Trophoblast cell (in vitro differentiated cells and primary cell): ENCODE results near the gene ANO2.

Source experiments
- DNase-seq, 2 donors: peaks; one replicate each; pipeline ENCODE4 v3.0.0-alpha.2; 2016
- H2AFZ ChIP-seq: 2 replicates; pipeline ENCODE4 v1.6.1; 2013; ENCODE audit warnings: low read length, moderate library complexity, mild to moderate bottlenecking; ENCODE audit not compliant: insufficient read depth, poor library complexity
- H2AK5ac ChIP-seq: 2 replicates; pipeline ENCODE4 v1.6.1; 2013; ENCODE audit warnings: mild to moderate bottlenecking, low read length
- H2BK120ac ChIP-seq: 2 replicates; pipeline ENCODE4 v1.6.1; 2013; ENCODE audit warnings: low read length, mild to moderate bottlenecking, moderate library complexity; ENCODE audit not compliant: insufficient read depth, poor library complexity
- H2BK12ac ChIP-seq: 2 replicates; pipeline ENCODE4 v1.6.1; 2013; ENCODE audit warnings: mild to moderate bottlenecking, low read length, moderate library complexity
- H2BK5ac ChIP-seq: 2 replicates; pipeline ENCODE4 v1.6.1; 2013; ENCODE audit warnings: low read length, low read depth, moderate library complexity, mild to moderate bottlenecking; ENCODE audit not compliant: poor library complexity
- H3K14ac ChIP-seq: 2 replicates; pipeline ENCODE4 v1.6.1; 2013; ENCODE audit warnings: mild to moderate bottlenecking, low read length
- H3K18ac ChIP-seq: 2 replicates; pipeline ENCODE4 v1.6.1; 2013; ENCODE audit warnings: mild to moderate bottlenecking, low read length
- H3K23ac ChIP-seq: 2 replicates; pipeline ENCODE4 v1.6.1; 2013; ENCODE audit warnings: low read length
- H3K27ac ChIP-seq: 2 replicates; pipeline ENCODE4 v1.5.1; 2013; ENCODE audit warnings: low read depth, mild to moderate bottlenecking, inconsistent platforms, low read length, moderate library complexity
- H3K27me3 ChIP-seq: 2 replicates; pipeline ENCODE4 v1.6.1; 2013; ENCODE audit warnings: inconsistent platforms, mild to moderate bottlenecking, low read length, moderate library complexity; ENCODE audit not compliant: insufficient read depth
- H3K36me3 ChIP-seq, 2 experiments: 1 replicate in 1 of 2; 2 replicates in 1 of 2; pipeline ENCODE4 v1.6.1; 2013; ENCODE audit warnings: low read length in 2 of 2, mild to moderate bottlenecking in 2 of 2, moderate library complexity in 1 of 2; ENCODE audit not compliant: insufficient read depth in 2 of 2, control insufficient read depth in 1 of 2
- H3K4ac ChIP-seq: 2 replicates; pipeline ENCODE4 v1.6.1; 2013; ENCODE audit warnings: low read depth, mild to moderate bottlenecking, low read length, moderate library complexity
- H3K4me1 ChIP-seq, 2 experiments: 1 replicate in 1 of 2; 2 replicates in 1 of 2; pipeline ENCODE4 v1.6.1; 2013; ENCODE audit warnings: low read length in 2 of 2, mild to moderate bottlenecking in 2 of 2, moderate library complexity in 1 of 2; ENCODE audit not compliant: insufficient read depth in 2 of 2, control insufficient read depth in 1 of 2
- H3K4me2 ChIP-seq: 2 replicates; pipeline ENCODE4 v1.6.1; 2013; ENCODE audit warnings: inconsistent platforms, mild to moderate bottlenecking, low read length, moderate library complexity
- H3K4me3 ChIP-seq: 2 replicates; pipeline ENCODE4 v1.5.1; 2013; ENCODE audit warnings: mild to moderate bottlenecking, low read depth, low read length, inconsistent platforms
- H3K79me1 ChIP-seq: one replicate; pipeline ENCODE4 v1.6.1; 2013; ENCODE audit warnings: low read length
- H3K79me2 ChIP-seq: 2 replicates; pipeline ENCODE4 v1.6.1; 2013; ENCODE audit warnings: low read length, mild to moderate bottlenecking; ENCODE audit not compliant: control insufficient read depth, insufficient read depth, poor library complexity
- H3K9ac ChIP-seq: 2 replicates; pipeline ENCODE4 v1.6.1; 2013; ENCODE audit warnings: mild to moderate bottlenecking, low read length
- H3K9me3 ChIP-seq: 2 replicates; pipeline ENCODE4 v1.6.1; 2013; ENCODE audit warnings: low read depth, mild to moderate bottlenecking, control low read depth, inconsistent platforms, low read length; ENCODE audit not compliant: insufficient read depth
- H4K12ac ChIP-seq: 2 replicates; pipeline ENCODE4 v1.6.1; 2013; ENCODE audit warnings: low read depth, mild to moderate bottlenecking, low read length, moderate library complexity
- H4K8ac ChIP-seq: 2 replicates; pipeline ENCODE4 v1.6.1; 2013; ENCODE audit warnings: low read depth, mild to moderate bottlenecking, low read length, moderate library complexity
- H4K91ac ChIP-seq: one replicate; pipeline ENCODE4 v1.6.1; 2013; ENCODE audit warnings: low read depth, mild to moderate bottlenecking, low read length, moderate library complexity
- WGBS: extraction: QIAGEN DNeasy Blood & Tissue Kit; methylation state at CpG from one replicate; pipeline ENCODE4 v1.1.7; 2013; ENCODE audit warnings: missing lambda C conversion rate; ENCODE audit not compliant: insufficient read length, insufficient coverage; ENCODE audit errors: extremely low coverage; 5-methylcytosine and 5-hydroxymethylcytosine counted together

The ANO2 gene

DNA sequence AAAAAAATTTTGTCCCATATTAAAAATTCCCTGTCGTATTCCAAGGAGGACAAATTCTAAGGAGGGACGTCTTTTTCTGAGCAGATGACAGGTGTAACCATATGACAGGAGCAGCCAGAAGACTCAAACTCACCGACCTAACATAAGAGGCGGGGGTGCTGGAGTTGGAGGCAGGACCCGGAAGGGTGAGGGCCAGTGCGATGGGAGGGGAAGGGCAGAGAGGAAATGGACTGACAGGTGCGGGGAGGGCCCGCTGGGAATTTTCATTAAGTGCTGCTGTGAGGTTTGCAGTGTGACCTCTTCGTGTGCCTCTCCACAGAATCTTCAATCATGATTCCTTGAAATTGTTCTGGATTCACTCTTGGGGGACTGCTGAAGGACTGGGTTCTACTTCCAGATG lies 323.7 kb downstream of the ANO2 start:
- Histone ChIP-seq H2BK5ac (no peak overlapping the region), H3K18ac (no peak overlapping the region), H3K27ac (no peak overlapping the region), H3K23ac (no peak overlapping the region), H3K4me1 (no peaks in the 10 kb centered on the region), H2AK5ac (no peak overlapping the region), H3K4me3 (no peak overlapping the region), H3K9me3 (peaks cover 7% of the 10 kb centered on the region), H3K4me2 (no peak overlapping the region), H3K36me3 (no peaks in the 10 kb centered on the region), H3K27me3 (no peaks in the 10 kb centered on the region), H4K8ac (no peak overlapping the region), H3K9ac (no peak overlapping the region), H3K79me1 (no peaks in the 10 kb centered on the region), H2BK120ac (no peak overlapping the region), H2AFZ (no peak overlapping the region), H3K4ac (no peak overlapping the region), H2BK12ac (no peak overlapping the region), H4K12ac (no peak overlapping the region), H4K91ac (no peak overlapping the region), H3K79me2 (no peaks in the 10 kb centered on the region), H3K14ac (no peak overlapping the region)
- no CpG with 5 or more reads among the region's 9 CpGs for WGBS
- no peak for DNase-seq

DNA sequence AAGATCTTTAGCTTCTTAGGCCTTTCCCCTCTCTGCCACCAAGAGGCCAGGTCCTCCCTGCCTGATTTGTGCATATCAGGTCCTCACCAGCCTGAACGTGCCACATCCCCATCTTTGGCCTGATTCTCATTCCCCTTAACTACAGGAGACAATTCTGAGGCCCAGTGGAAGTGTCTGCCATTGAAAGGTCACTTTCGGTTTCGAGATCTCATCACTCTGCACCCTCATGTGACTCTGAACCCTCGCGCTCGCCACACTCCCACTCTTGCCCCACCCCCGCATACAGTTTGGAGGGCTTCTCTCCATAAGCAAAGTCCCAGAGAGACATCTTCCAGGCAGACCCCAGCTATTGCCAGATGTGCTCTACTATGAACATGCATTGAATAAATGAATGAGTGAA lies 324.2 kb downstream of the ANO2 start:
- Histone ChIP-seq H3K27ac (no peak overlapping the region), H2BK12ac (no peak overlapping the region), H2AK5ac (no peak overlapping the region), H4K8ac (no peak overlapping the region), H3K23ac (no peak overlapping the region), H3K4me2 (no peak overlapping the region), H3K79me2 (no peaks in the 10 kb centered on the region), H4K12ac (no peak overlapping the region), H3K4me1 (no peaks in the 10 kb centered on the region), H2BK120ac (no peak overlapping the region), H3K4ac (no peak overlapping the region), H3K79me1 (no peaks in the 10 kb centered on the region), H3K18ac (no peak overlapping the region), H3K9ac (no peak overlapping the region), H3K9me3 (peaks cover 7% of the 10 kb centered on the region), H3K27me3 (no peaks in the 10 kb centered on the region), H3K4me3 (no peak overlapping the region), H2BK5ac (no peak overlapping the region), H3K14ac (no peak overlapping the region), H4K91ac (no peak overlapping the region), H3K36me3 (no peaks in the 10 kb centered on the region), H2AFZ (no peak overlapping the region)
- WGBS: no CpG with 5 or more reads among the region's 7 CpGs
- no peak for DNase-seq

DNA sequence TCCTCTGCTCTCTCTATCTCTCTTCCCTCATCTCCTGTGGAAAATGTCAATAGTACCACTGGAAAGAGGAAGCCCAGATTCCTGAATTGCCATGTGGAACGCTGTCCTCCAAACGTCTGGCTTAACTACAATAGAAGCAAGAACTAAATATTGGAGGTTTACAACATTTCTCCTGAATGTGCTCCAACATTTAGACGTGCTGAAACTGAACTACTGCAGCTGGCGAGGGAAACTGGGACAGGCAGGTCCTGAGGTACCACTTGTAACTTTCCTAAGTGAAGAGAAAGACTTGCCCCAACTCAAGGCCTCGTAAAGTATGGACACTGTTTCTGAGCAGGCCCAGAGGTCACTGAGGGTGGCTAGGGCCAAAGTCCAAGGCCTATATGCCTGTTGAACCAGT lies 325.4 kb downstream of the ANO2 start:
- Histone ChIP-seq H3K4me3 (no peak overlapping the region), H3K79me1 (no peaks in the 10 kb centered on the region), H4K12ac (no peak overlapping the region), H3K9me3 (peaks cover 7% of the 10 kb centered on the region), H3K27ac (no peak overlapping the region), H3K18ac (no peak overlapping the region), H2BK12ac (no peak overlapping the region), H3K14ac (no peak overlapping the region), H3K4ac (no peak overlapping the region), H3K9ac (no peak overlapping the region), H4K8ac (no peak overlapping the region), H2BK120ac (no peak overlapping the region), H2AK5ac (no peak overlapping the region), H4K91ac (no peak overlapping the region), H3K79me2 (no peaks in the 10 kb centered on the region), H3K36me3 (no peaks in the 10 kb centered on the region), H3K4me1 (no peaks in the 10 kb centered on the region), H3K4me2 (no peak overlapping the region), H3K23ac (no peak overlapping the region), H2AFZ (no peak overlapping the region), H2BK5ac (no peak overlapping the region), H3K27me3 (no peaks in the 10 kb centered on the region)
- WGBS: no CpG with 5 or more reads among the region's 5 CpGs
- no peak for DNase-seq

DNA sequence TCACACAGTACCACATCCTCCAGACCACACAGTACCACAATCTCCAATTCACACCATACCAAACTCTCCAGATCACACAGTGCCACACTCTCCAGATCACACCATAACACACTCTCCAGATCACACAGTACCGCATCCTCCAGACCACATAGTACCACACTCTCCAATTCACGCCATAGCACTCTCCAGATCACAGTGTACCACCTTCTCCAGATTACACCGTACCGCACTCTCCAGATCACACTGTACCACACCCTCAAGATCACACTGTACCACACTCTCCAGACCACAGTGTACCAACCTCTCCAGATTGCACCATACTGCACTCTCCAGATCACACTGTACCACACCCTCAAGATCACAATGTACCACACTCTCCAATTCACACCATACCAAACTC lies 328.2 kb downstream of the ANO2 start:
- Histone ChIP-seq H3K79me2 (no peaks in the 10 kb centered on the region), H3K9me3 (peaks cover 7% of the 10 kb centered on the region), H3K36me3 (no peaks in the 10 kb centered on the region), H3K4ac (no peak overlapping the region), H2BK5ac (no peak overlapping the region), H3K4me2 (no peak overlapping the region), H2AFZ (no peak overlapping the region), H2AK5ac (no peak overlapping the region), H3K23ac (no peak overlapping the region), H2BK12ac (no peak overlapping the region), H3K9ac (no peak overlapping the region), H3K27me3 (no peaks in the 10 kb centered on the region), H3K4me1 (no peaks in the 10 kb centered on the region), H3K79me1 (no peaks in the 10 kb centered on the region), H4K12ac (no peak overlapping the region), H4K8ac (no peak overlapping the region), H2BK120ac (no peak overlapping the region), H3K14ac (no peak overlapping the region), H3K18ac (no peak overlapping the region), H4K91ac (no peak overlapping the region), H3K4me3 (no peak overlapping the region), H3K27ac (no peak overlapping the region)
- DNase-seq: no peak
- WGBS: no CpG with 5 or more reads among the region's 4 CpGs
